Activated CD4-positive, alpha-beta T cell treated with anti-CD3 and anti-CD28 coated beads, Interleukin-2, amount 50 U/mL, for 24 hours (primary cell): Measurements from ENCODE around the gene KPRP.

ENCODE experiments used
- DNase-seq, 2 donors: peaks; one replicate each; pipeline ENCODE4 v3.0.0-alpha.2; 2020; ENCODE audit warnings: low read depth in 1 of 2, low spot score in 1 of 2

KPRP gene

DNA sequence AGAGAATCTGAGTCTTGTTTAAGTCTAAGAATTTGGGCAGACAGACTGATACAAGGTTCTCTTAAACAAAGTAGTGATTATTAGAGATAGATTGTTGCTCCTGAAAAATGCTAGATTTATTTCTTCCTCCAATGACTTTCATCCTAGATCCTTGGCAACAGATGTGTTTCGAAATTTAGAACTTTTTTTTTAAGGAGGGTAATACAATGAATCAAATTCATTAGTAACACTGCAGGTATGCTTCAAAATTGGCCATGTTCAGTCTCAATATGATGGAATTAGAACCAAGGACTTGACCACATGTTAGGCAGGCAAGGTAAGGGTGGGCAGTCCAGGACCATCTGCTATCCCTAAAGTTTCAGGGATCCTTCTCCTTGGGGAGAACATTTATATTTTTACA lies 12.6 kb downstream of the KPRP start:
- no peak for DNase-seq

DNA sequence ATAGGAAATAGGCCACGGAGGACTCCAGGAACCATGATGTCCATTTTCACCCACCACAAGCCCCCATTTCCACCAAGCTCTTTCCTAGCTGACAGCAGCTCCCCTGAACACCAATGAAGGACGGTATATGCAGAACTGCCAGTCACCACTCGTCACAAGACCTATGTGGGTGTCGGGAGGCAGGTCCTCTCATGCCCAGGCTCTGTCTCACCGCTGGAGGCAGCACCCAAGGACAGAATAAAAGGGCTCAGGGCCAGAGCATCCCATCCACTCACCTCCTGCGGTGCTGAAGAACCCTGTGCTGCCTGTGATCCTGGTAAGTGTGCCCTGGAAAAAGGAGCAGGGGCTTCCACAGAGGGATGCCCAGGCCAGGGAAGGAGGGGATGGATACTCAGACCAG lies 17.1 kb downstream of the KPRP start, which contains the start of gene LCE1F:
Gene LCE1F, plus strand, starts transcription at position 266 of the 400 bp plus-strand sequence. CDS start 1,232 bp downstream, outside the sequence.
- DNase-seq: no peak

DNA sequence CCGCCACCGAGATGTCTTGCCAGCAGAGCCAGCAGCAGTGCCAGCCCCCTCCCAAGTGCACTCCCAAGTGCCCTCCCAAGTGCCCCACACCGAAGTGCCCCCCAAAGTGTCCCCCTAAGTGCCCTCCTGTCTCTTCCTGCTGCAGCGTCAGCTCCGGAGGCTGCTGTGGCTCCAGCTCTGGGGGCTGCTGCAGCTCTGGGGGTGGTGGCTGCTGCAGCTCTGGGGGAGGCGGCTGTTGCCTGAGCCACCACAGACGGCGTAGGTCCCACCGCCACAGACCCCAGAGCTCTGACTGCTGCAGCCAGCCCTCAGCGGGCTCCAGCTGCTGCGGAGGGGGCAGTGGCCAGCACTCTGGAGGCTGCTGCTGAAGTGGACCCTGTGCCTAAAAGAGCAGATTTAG lies 18.5 kb downstream of the KPRP start:
- no peak for DNase-seq

DNA sequence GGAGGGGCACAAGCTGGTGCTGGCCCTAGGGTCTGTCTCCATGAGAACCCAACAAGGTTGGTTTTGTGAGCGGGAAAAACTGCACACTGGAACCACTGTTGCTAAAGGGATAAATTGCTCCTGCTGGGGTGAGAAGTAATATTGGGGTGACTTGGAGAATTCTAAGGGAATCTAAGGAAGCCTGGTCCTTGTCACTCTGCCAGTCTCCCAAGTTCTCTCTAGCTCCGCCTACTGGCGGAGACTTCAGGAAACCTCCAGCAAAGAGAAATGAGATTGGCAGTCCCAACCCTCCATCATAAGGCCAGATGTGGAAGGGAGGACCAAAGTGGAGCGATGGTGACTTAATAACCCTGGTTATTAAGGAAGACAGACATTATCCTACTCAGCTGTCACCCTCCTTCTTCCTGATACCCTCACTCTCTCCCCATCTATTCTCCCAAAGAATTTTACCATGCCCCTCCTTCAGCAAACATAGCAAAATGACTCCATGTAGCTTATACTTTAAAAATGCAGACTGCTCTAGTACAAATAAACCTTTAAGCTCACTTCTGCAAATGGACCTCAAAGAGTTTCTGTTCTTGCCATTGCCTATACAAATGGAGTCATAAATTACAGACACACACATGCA lies 19.8 kb downstream of the KPRP start:
- DNase-seq: no peak

DNA sequence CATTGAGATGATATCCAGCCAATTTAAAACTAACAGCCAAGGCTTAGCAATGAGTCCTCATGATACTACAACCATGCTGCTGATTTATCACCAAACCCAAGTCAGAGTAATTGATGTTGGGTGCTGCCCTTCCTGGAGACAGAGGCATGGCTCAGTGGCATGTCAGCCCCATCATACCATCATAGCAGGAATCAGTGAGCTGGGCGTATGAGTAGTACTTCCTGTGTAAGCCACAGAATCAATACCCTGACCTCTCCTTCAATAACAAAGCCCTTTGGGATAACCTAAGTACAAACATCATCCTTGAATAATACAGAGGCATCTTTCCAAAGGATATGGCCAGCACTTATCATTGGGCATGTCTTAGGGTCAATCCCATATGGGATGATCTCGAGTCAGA lies 25.3 kb downstream of the KPRP start:
- DNase-seq: no peak

DNA sequence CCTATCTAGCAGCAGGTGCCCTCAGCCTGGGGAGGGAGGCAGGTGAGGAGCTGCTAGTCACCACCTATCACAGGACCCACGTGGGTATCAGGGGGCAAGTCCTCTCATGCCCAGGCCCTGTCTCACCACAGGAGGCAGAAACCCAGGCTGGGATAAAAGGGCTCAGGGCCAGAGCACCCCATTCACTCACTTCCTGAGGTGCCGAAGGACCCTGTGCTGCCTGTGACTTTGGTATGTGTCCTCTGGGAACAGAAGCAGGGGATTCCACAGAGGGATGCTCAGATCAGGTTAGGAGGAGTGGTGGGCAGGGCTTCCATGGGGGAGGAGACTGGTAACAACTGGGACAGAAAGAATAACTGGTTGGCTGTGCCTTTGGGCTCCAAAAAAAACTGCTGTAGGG lies 28.3 kb downstream of the KPRP start, which contains the start of gene LCE1E:
Gene LCE1E, plus strand, starts transcription at position 181 of the 400 bp plus-strand sequence. CDS start 1,043 bp downstream, outside the sequence.
- no peak for DNase-seq

DNA sequence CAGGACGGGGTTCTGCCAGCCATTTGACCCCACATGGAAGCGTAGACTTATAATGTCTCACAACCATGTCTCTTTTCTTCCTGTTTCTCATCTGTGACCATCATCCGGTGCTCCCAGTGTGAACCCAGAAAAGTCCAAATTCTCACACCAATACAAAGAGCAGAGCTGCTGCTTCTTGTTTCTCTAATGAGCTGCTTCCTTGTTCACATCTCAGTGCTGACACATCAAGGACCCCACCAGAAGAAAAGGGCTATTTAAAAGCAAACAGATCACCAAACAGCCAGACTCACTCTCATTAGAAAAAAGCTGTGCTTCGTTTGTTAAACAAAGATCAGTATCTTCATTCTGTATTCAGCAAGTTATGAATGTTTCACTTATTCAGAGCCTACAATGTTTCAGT lies 37.9 kb downstream of the KPRP start:
- no peak for DNase-seq

DNA sequence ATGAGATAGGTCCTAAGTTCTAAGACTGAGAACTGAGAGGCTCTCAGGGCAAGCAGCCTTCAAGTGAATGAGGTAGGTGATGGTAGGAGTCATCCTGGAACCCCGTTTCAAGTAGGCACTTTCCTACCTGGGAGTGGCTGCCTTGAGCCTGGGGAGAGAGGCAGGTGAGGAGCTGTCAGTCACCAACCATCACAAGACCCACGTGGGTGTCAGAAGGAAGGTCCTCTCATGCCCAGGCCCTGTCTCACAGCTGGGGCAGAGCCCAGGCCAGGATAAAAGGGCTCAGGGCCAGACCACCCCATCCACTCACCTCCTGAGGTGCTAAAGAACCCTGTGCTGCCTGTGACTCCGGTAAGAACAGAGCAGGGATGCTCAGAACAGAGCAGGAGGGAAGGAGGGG lies 38.6 kb downstream of the KPRP start, which contains the start of gene LCE1D:
Gene LCE1D, plus strand, starts transcription at position 301 of the 400 bp plus-strand sequence. CDS start 1,074 bp downstream, outside the sequence.
- no peak for DNase-seq

DNA sequence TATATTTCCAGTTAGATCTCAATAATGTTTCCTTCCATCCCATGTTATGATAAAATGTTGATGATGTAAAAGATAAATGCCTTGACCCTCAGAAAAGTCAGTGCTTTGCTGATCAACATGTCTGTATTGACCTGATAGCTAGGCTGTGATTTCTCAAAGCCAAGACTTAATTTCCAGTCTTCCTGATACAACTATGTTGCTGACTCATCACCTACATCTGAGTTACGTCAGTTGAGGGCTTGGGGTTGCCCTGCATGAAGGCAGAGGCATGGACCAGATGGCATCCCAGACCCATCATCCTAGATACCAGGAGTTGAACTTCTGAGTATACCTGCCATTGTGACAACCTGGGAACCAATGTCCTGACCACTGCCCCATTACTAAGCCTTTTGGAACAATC lies 43.5 kb downstream of the KPRP start:
- DNase-seq: no peak

DNA sequence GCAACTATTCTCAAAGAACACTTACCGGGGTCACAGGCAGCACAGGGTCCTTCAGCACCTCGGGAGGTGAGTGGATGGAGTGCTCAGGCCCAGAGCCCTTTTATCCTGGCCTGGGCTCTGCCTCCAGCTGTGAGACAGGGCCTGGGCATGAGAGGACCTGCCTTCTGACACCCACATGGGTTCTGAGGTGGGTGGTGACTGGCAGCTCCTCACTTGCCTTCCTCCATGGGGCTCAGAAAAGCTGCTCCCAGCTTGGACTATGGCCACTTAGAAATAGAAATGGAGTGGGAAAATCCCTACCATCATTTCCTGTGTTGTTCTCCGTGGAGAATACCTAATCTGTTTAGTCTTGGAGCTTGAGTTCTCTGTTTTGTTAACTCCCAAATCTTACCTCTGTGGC lies 48.8 kb downstream of the KPRP start, which contains the start of gene LCE1C:
Gene LCE1C, minus strand, starts transcription at position 76 of the 400 bp plus-strand sequence. CDS start 1,173 bp downstream, outside the sequence.
- no peak for DNase-seq

DNA sequence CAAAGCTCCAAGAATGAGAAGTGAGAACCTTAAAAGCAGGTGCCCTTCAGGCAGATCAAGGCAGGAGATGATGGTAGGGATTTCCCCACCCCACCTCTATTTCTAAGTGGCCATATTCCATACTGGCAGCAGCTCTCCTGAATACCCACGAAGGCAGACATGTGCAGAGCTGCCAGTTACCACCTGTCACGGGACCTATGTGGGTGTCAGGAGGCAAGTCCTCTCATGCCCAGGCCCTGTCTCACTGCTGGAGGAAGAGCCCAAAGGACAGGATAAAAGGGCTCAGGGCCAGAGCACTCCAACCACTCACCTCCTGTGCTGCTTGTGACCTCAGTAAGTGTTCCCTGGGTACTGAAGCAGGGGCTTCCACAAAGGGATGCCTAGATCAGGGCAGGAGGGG lies 53.2 kb downstream of the KPRP start:
- DNase-seq: no peak
